GM21381 (cell line): ENCODE results near the gene ALDH3A2.
"Not testable (repeated sequence)": the region's sequence is repeated elsewhere in the genome, so short reads cannot be mapped to it uniquely, and the experiment has no call there.

Experiments
- ATAC-seq: cut with Tn5 transposase; IDR thresholded peaks from one replicate; pipeline ENCODE4 v1.9.1; 2021; ENCODE audit warnings: mild to moderate bottlenecking, moderate library complexity; ENCODE audit not compliant: unreplicated experiment

ALDH3A2 gene

GRCh38 chr17:19650826-19651225, 2.3 kb downstream of the ALDH3A2 start:
- no peak for ATAC-seq

DNA sequence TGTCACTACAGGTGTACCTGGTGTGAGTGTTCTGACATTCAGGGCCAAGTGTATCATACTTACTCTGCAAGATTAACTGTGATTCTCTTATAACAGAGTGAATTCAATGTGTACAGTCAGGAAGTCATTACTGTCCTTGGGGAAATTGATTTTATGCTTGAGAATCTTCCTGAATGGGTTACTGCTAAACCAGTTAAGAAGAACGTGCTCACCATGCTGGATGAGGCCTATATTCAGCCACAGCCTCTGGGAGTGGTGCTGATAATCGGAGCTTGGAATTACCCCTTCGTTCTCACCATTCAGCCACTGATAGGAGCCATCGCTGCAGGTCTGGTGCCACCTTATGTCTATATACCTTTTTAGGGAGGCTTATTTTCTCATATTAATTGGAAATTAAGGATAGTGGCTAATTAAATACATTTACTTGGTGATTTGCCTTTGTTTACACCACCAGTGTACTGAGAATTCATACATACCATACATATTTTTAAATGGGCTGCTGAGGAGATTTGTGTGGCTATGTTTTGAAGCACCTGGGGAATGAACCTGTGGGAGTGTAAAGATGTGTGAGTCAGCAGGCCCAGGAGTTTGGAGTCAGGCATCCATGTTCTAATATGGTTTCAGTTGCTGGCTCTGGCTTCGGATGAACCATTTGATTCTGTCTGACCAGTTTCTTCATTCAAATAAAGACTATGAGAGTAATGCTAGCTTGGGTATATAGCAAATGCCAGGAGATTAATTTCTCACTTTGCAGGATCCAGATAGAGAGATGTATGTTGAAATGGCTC, 3.1 kb downstream of the ALDH3A2 start:
- no peak for ATAC-seq

GRCh38 chr17:19652595-19652994, 4.0 kb downstream of the ALDH3A2 start:
- no peak for ATAC-seq

DNA sequence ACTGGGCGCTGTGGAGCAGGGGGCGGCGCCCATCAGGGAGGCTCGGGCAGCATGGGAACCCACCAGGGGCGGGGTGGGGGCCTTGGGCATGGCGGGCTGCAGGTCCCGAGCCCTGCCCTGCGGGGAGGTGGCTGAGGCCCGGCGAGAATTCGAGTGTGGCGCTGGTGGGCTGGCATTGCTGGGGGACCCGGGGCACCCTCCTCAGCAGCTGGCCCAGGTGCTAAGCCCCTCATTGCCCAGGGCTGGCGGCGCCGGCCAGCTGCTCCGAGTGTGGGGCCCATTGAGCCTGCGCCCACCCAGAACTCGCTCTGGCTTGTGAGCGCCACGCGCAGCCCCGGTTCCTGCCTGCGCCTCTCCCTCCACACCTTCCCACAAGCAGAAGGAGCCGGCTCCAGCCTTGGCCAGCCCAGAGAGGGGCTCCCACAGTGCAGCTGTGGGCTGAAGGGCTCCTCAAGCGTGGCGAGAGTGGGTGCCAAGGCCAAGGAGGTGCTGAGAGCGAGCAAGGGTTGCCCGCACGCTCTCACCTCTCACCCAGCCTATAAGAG, 5.9 kb downstream of the ALDH3A2 start:
- no peak for ATAC-seq

GRCh38 chr17:19654896-19655295, 6.3 kb downstream of the ALDH3A2 start:
- no peak for ATAC-seq

- no peak for ATAC-seq
Measured at GRCh38 chr17:19656336-19656735, 7.8 kb downstream of the ALDH3A2 start.

DNA sequence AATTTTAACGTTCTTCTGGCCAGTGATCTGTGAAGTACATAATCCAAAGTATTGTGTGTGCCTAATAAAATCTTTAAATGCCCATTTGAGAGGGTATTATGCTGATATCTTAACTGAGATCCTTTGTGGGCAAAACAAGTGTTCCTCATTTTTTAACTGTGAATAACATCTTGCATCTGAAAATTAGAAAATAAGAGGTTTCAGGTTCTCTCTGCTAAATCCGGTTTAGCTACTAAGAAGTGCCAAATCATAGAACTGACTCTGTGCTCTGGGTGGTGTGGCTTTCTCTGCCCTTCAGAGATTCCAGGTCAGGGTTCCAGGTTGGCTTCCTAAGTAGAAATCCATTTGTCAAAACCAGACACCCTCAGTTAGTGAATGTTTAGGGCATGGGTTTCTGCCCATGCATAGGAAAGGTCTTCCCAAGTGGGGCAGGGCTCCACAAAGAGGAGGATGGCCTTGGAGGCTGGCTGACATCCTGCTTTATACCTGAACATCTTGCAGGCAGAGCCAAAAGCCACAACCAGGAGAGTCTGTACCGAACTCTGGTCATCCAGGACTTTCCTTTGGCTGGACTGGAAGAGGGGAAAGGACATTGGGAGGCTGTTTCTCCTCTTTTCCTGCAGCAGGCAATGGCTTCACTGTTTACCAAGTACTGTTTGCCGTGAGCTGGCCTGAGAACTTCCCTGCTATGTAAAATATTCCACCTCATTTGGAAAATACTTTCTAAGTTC, 8.5 kb downstream of the ALDH3A2 start:
- ATAC-seq: no peak

GRCh38 chr17:19659366-19660177, 11.0 kb downstream of the ALDH3A2 start:
- ATAC-seq: no peak

DNA sequence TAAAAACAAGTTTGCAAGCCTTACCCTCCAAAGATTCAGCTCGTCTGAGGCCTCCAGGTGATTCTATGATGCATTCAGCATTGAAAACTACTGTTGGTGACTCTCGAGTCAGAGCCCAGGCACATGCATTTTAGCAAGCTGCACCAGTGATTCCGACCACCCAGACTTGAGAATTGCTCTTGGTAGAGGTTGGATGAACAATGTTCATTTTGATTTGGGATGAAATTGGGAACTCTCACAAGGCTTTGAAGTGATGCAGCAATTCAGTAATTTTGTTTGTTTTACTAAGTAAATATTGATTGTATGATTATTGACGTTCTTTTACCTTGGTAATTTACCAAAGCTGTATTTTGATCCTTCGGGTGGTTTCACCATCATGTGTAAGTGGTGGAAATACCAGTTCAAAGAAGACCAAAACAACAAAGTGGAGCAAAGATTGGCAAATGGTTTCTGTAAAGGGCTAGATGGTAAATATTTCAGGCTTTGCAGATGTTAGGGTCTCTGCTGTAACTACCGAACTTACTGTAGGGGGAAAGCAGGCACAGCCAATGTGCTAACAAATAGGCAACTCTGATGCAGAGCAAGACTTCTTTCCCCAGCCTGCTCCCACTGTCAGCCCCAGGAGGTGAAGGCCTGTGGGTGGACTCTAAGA, 11.8 kb downstream of the ALDH3A2 start:
- no peak for ATAC-seq

GRCh38 chr17:19661121-19661520, 12.6 kb downstream of the ALDH3A2 start:
- ATAC-seq: no peak

DNA sequence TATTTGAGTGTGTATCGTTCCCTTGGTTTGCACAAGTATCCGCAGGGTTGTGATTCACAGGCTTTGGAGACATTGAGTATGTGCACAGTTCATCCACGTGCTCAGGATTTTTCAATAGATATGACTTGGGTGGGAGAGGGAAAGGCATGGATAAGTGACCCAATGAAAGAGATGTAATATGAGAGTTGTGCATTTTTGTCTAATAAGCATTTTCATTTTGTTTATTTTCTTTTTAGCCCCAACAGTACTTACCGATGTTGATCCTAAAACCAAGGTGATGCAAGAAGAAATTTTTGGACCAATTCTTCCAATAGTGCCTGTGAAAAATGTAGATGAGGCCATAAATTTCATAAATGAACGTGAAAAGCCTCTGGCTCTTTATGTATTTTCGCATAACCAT, 14.5 kb downstream of the ALDH3A2 start:
- no peak for ATAC-seq

GRCh38 chr17:19664136-19664820, 15.7 kb downstream of the ALDH3A2 start:
- ATAC-seq: no peak

DNA sequence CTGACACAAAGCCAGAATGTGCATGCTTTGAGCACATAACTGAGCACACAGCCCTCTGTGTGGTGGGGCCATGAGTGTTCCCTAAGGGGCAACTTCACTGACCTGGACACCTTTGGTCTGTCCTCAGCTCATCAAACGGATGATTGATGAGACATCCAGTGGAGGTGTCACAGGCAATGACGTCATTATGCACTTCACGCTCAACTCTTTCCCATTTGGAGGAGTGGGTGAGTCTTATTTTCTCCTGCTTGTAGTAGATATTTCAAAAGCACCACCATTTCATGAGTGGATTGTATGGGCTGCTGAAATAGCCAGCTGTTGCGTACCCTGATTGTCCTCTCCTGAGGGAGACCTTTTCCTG, 16.2 kb downstream of the ALDH3A2 start:
- no peak for ATAC-seq

GRCh38 chr17:19669680-19670079, 21.1 kb downstream of the ALDH3A2 start:
- not testable (repeated sequence) for ATAC-seq

DNA sequence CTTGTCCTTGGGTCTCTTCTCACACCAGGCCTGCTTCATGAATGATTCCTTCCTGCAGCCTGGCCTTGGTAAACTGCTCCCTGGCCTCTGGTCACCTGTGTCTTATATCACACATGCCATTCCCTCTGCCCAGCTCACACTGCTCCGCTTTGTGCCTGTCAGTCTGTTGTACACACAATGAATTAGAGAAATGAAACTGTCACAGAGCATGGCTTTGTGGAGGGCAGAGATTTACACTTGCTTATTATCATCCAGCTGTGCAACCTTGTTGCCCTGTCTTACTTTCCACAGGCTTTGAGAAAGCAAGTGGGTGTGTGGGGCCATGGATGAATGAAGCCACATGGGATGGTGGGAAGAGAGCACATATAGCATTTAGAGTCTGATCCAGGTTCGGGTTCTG, 22.4 kb downstream of the ALDH3A2 start:
- ATAC-seq: no peak

DNA sequence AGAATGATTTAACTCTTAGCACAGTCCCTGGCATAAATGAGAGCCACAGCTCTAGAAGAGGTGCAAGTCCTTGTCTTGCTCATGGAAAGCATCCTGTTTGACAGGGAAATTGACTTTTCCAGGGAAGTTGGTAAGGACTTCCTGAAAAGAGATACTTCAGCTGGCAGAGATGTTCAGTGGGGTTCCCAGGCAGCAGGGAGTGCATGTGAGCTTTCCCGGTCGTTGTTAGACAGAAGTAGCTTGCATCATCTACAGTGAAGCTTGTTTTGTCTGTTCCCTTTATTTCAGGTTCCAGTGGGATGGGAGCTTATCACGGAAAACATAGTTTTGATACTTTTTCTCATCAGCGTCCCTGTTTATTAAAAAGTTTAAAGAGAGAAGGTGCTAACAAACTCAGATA, 22.9 kb downstream of the ALDH3A2 start:
- no peak for ATAC-seq

GRCh38 chr17:19672009-19672750, 23.6 kb downstream of the ALDH3A2 start:
- no peak for ATAC-seq

- ATAC-seq: no peak
Measured at GRCh38 chr17:19673623-19674022, 25.1 kb downstream of the ALDH3A2 start.

DNA sequence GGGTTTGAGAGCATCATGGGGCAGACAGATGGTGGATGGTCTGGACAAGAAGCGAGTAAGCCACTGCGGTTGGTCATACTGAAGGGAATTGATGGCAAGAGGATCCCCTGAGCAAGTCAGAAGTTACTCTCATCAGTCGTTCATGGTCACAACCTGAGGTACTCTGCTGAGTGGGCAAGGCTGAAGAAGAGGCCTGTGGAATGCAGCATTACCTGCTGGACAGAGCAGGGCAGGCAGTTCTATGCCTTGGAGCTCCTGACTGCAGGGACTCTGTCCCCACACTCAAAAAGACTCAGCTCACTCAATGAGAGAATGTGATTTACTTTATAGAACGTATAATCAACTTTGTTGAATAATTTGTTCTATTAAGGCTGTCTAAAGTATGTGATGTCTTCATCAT, 28.3 kb downstream of the ALDH3A2 start:
- no peak for ATAC-seq
